ENCODE results near the gene SSR1. TPM values are rescaled to one million over a fixed set of nuclear protein-coding genes. Genes with fewer than 3 reads are reported as not detected.
"Not testable (repeated sequence)": the region's sequence is repeated elsewhere in the genome, so short reads cannot be mapped to it uniquely, and the experiment has no call there.

The SSR1 gene
- total RNA-seq, 5 donors from 2014 or later (not counting 1 experiment from before 2014, with no cell fraction given): 75.7 to 111 (median 100) TPM

GRCh38 chr6:7269816-7270215 is 43.2 kb downstream of the SSR1 start:
- Histone ChIP-seq H3K27me3 (replicated peaks in 1 of 2; ENCODE audit: control insufficient read depth in 2 of 2, extremely low read depth in 1 of 2, insufficient read depth in 2 of 2, low read length in 1 of 2) (peaks cover 0 to 22% of the 10 kb centered on the region in 2 experiments), H3K9me3 (no peaks in the 10 kb centered on the region), H3K36me3 (ENCODE audit: control insufficient read depth in 2 of 2, extremely low read depth in 1 of 2, insufficient read depth in 1 of 2, low read length in 1 of 2) (no peaks in the 10 kb centered on the region), H3K4me1 (ENCODE audit: control insufficient read depth in 1 of 2, extremely low read depth in 1 of 2, insufficient read depth in 2 of 2, low read length in 2 of 2) (no peaks in the 10 kb centered on the region), H3K27ac (ENCODE audit: low read length) (no peak overlapping the region), H3K4me3 (ENCODE audit: control insufficient read depth in 1 of 2, extremely low read depth in 1 of 2, low read length in 1 of 2) (no peak overlapping the region)
- Mint-ChIP-seq H3K27me3 (peaks cover 0 to 7% of the 10 kb centered on the region in 2 donors), H3K4me3 (no peak overlapping the region), H3K27ac (no peak overlapping the region), H3K9me3 (peaks cover 0 to 6% (median 0%) of the 10 kb centered on the region in 3 donors), H3K36me3 (no peaks in the 10 kb centered on the region), H3K4me1 (no peaks in the 10 kb centered on the region)
- ATAC-seq (replicated peaks in 1 of 4) (no peak), DNase-seq (no peak)
- ChIA-PET CTCF (no interaction called here), POLR2A (no interaction called here)
- WGBS (ENCODE audit: insufficient coverage): 94% methylated on average over 3 of the region's 5 CpGs

- no peaks in the 10 kb centered on the region for H3K36me3 ChIP-seq (ENCODE audit: control insufficient read depth in 2 of 2, extremely low read depth in 1 of 2, insufficient read depth in 1 of 2, low read length in 1 of 2)
- no peaks in the 10 kb centered on the region for H3K36me3 Mint-ChIP-seq
- peaks cover 0 to 22% of the 10 kb centered on the region in 2 experiments for H3K27me3 ChIP-seq (replicated peaks in 1 of 2; ENCODE audit: control insufficient read depth in 2 of 2, extremely low read depth in 1 of 2, insufficient read depth in 2 of 2, low read length in 1 of 2)
- H3K4me3 ChIP-seq (ENCODE audit: control insufficient read depth in 1 of 2, extremely low read depth in 1 of 2, low read length in 1 of 2): no peak overlapping the region
- H3K27ac ChIP-seq (ENCODE audit: low read length): no peak overlapping the region
- ChIA-PET POLR2A (no interaction called here), CTCF (no interaction called here)
- WGBS (ENCODE audit: insufficient coverage): 96% methylated on average over 15 of the region's 23 CpGs
- H3K27ac Mint-ChIP-seq: no peak overlapping the region
- no peak overlapping the region for H3K4me3 Mint-ChIP-seq
- H3K27me3 Mint-ChIP-seq: peaks cover 0 to 7% of the 10 kb centered on the region in 2 donors
- no peaks in the 10 kb centered on the region for H3K9me3 ChIP-seq
- H3K9me3 Mint-ChIP-seq: peaks cover 0 to 6% (median 0%) of the 10 kb centered on the region in 3 donors
- no peaks in the 10 kb centered on the region for H3K4me1 ChIP-seq (ENCODE audit: control insufficient read depth in 1 of 2, extremely low read depth in 1 of 2, insufficient read depth in 2 of 2, low read length in 2 of 2)
- H3K4me1 Mint-ChIP-seq: no peaks in the 10 kb centered on the region
- DNase-seq: no peak
- no peak for ATAC-seq (replicated peaks in 1 of 4)
Measured at GRCh38 chr6:7268816-7269555, 44.0 kb downstream of the SSR1 start.

- Mint-ChIP-seq H3K36me3 (no peaks in the 10 kb centered on the region), H3K9me3 (peaks cover 0 to 6% (median 0%) of the 10 kb centered on the region in 3 donors), H3K4me3 (no peak overlapping the region), H3K4me1 (no peaks in the 10 kb centered on the region), H3K27ac (no peak overlapping the region), H3K27me3 (peaks cover 0 to 7% of the 10 kb centered on the region in 2 donors)
- ChIA-PET CTCF (no interaction called here), POLR2A (no interaction called here)
- Histone ChIP-seq H3K4me3 (ENCODE audit: control insufficient read depth in 1 of 2, extremely low read depth in 1 of 2, low read length in 1 of 2) (no peak overlapping the region), H3K36me3 (ENCODE audit: control insufficient read depth in 2 of 2, extremely low read depth in 1 of 2, insufficient read depth in 1 of 2, low read length in 1 of 2) (no peaks in the 10 kb centered on the region), H3K27ac (ENCODE audit: low read length) (no peak overlapping the region), H3K9me3 (no peaks in the 10 kb centered on the region), H3K27me3 (replicated peaks in 1 of 2; ENCODE audit: control insufficient read depth in 2 of 2, extremely low read depth in 1 of 2, insufficient read depth in 2 of 2, low read length in 1 of 2) (peaks cover 0 to 22% of the 10 kb centered on the region in 2 experiments), H3K4me1 (ENCODE audit: control insufficient read depth in 1 of 2, extremely low read depth in 1 of 2, insufficient read depth in 2 of 2, low read length in 2 of 2) (no peaks in the 10 kb centered on the region)
- DNase-seq (no peak), ATAC-seq (replicated peaks in 1 of 4) (no peak)
- 87% methylated on average over 20 of the region's 20 CpGs for WGBS (ENCODE audit: insufficient coverage)
Measured at GRCh38 chr6:7268362-7268761, 44.6 kb downstream of the SSR1 start.

- DNase-seq (no peak), ATAC-seq (replicated peaks in 1 of 4) (no peak)
- Mint-ChIP-seq H3K27ac (no peak overlapping the region), H3K36me3 (no peaks in the 10 kb centered on the region), H3K4me1 (no peaks in the 10 kb centered on the region), H3K9me3 (peaks cover 0 to 6% (median 0%) of the 10 kb centered on the region in 3 donors), H3K4me3 (no peak overlapping the region), H3K27me3 (peaks cover 0 to 7% of the 10 kb centered on the region in 2 donors)
- POLR2A ChIA-PET: no interaction called here
- Histone ChIP-seq H3K36me3 (ENCODE audit: control insufficient read depth in 2 of 2, extremely low read depth in 1 of 2, insufficient read depth in 1 of 2, low read length in 1 of 2) (no peaks in the 10 kb centered on the region), H3K27ac (ENCODE audit: low read length) (no peak overlapping the region), H3K4me1 (ENCODE audit: control insufficient read depth in 1 of 2, extremely low read depth in 1 of 2, insufficient read depth in 2 of 2, low read length in 2 of 2) (no peaks in the 10 kb centered on the region), H3K27me3 (replicated peaks in 1 of 2; ENCODE audit: control insufficient read depth in 2 of 2, extremely low read depth in 1 of 2, insufficient read depth in 2 of 2, low read length in 1 of 2) (peaks cover 0 to 22% of the 10 kb centered on the region in 2 experiments), H3K4me3 (ENCODE audit: control insufficient read depth in 1 of 2, extremely low read depth in 1 of 2, low read length in 1 of 2) (no peak overlapping the region), H3K9me3 (no peaks in the 10 kb centered on the region)
- WGBS (ENCODE audit: insufficient coverage): 79% methylated on average over 9 of the region's 13 CpGs
- CTCF ChIA-PET: no interaction called here
Measured at GRCh38 chr6:7267466-7268091, 45.4 kb downstream of the SSR1 start.

GRCh38 chr6:7267071-7267465 is 45.9 kb downstream of the SSR1 start:
- no peak for DNase-seq
- H3K27ac ChIP-seq (ENCODE audit: low read length): no peak overlapping the region
- Mint-ChIP-seq H3K27me3 (peaks cover 4 to 10% of the 10 kb centered on the region in 2 donors), H3K4me1 (peaks cover 3 to 5% (median 4%) of the 10 kb centered on the region in 3 donors), H3K9me3 (peaks cover 0 to 6% (median 0%) of the 10 kb centered on the region in 3 donors), H3K4me3 (no peak overlapping the region), H3K36me3 (no peaks in the 10 kb centered on the region), H3K27ac (no peak overlapping the region)
- CTCF ChIA-PET: no interaction called here
- no peaks in the 10 kb centered on the region for H3K36me3 ChIP-seq (ENCODE audit: control insufficient read depth in 2 of 2, extremely low read depth in 1 of 2, insufficient read depth in 1 of 2, low read length in 1 of 2)
- H3K4me3 ChIP-seq (ENCODE audit: control insufficient read depth in 1 of 2, extremely low read depth in 1 of 2, low read length in 1 of 2): no peak overlapping the region
- H3K9me3 ChIP-seq: no peaks in the 10 kb centered on the region
- POLR2A ChIA-PET: no interaction called here
- H3K4me1 ChIP-seq (ENCODE audit: control insufficient read depth in 1 of 2, extremely low read depth in 1 of 2, insufficient read depth in 2 of 2, low read length in 2 of 2): no peaks in the 10 kb centered on the region
- ATAC-seq (replicated peaks in 1 of 4): no peak
- H3K27me3 ChIP-seq (replicated peaks in 1 of 2; ENCODE audit: control insufficient read depth in 2 of 2, extremely low read depth in 1 of 2, insufficient read depth in 2 of 2, low read length in 1 of 2): peaks cover 0 to 24% of the 10 kb centered on the region in 2 experiments
- WGBS (ENCODE audit: insufficient coverage): 92% methylated on average over 8 of the region's 8 CpGs

- CTCF ChIA-PET: interaction anchor here in 1 of 2 donors (1.5 kb wide), 1 partner anchor 11 kb away, joined by 4 read pairs; no protein-coding TSS in a partner anchor
- H3K36me3 ChIP-seq (ENCODE audit: control insufficient read depth in 2 of 2, extremely low read depth in 1 of 2, insufficient read depth in 1 of 2, low read length in 1 of 2); DNase-seq; H3K4me3 Mint-ChIP-seq; H3K9me3 ChIP-seq; H3K36me3 Mint-ChIP-seq; H3K27ac Mint-ChIP-seq; H3K27ac ChIP-seq (ENCODE audit: low read length); POLR2A ChIA-PET; H3K9me3 Mint-ChIP-seq; ATAC-seq (replicated peaks in 1 of 4); H3K4me3 ChIP-seq (ENCODE audit: control insufficient read depth in 1 of 2, extremely low read depth in 1 of 2, low read length in 1 of 2): not testable (repeated sequence)
- peaks cover 11 to 13% of the 10 kb centered on the region in 2 donors for H3K27me3 Mint-ChIP-seq
- H3K4me1 ChIP-seq (ENCODE audit: control insufficient read depth in 1 of 2, extremely low read depth in 1 of 2, insufficient read depth in 2 of 2, low read length in 2 of 2): peaks cover 0 to 17% of the 10 kb centered on the region in 2 experiments
- peaks cover 15 to 20% (median 19%) of the 10 kb centered on the region in 3 donors for H3K4me1 Mint-ChIP-seq
- peaks cover 0 to 39% of the 10 kb centered on the region in 2 experiments for H3K27me3 ChIP-seq (replicated peaks in 1 of 2; ENCODE audit: control insufficient read depth in 2 of 2, extremely low read depth in 1 of 2, insufficient read depth in 2 of 2, low read length in 1 of 2)
- WGBS (ENCODE audit: insufficient coverage): 100% methylated on average over 1 of the region's 7 CpGs
Measured at GRCh38 chr6:7265385-7265726, 47.6 kb downstream of the SSR1 start.
